GM19328 (cell line): ENCODE data around the gene EPHA1.
"Not testable (repeated sequence)": the region's sequence is repeated elsewhere in the genome, so short reads cannot be mapped to it uniquely, and the experiment has no call there.

Experiments
- ATAC-seq: cut with Tn5 transposase; IDR thresholded peaks from one replicate; pipeline ENCODE4 v1.9.1; 2021; ENCODE audit warnings: mild to moderate bottlenecking, moderate library complexity; ENCODE audit not compliant: unreplicated experiment

The EPHA1 gene

GRCh38 chr7:143433759-143434158, 25.1 kb upstream of the EPHA1 start:
- ATAC-seq, result no peak

GRCh38 chr7:143431109-143431508, 22.5 kb upstream of the EPHA1 start:
- no peak for ATAC-seq

DNA sequence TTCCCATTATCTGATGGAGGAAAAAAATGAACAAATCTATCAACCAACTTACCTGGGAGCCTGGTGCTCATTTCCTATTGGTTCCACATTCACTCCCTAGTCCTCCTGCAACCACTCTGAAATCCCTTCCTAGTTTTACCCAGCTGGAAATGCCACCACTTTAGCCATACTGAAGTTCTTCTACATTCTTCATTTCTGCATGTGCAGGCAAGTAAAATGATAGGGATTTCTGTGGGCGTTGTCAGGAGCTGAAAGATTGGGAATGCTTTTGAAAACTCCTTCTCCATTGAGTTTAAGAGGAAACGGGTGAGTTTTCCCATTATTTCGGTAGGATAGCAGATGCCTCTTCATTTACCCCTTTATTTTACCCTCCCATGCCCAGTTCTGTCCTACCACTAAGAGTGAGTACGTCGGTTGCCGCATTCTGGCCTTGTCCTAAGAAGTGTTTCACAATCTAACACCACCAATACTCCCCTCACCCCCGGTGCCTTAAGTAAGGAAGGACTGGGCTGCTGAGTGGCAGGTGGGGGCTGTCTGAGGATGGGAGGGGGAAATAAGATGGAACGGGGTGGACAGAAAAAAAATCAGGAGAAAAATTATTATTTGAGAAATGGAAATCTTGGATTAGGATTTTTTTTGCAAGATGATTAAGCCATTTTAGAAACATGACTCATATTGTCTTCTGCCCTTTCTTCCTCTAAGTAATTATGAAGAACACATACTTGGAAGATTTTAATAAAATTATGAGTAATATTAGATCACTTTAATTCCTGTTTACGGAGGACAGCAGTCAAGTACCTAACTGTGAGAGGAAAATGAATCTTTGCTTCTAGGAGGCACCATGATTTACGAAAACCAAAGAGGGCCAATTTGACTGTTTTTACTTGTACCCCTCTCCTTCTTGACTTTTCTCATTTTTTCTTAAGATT, 21.4 kb upstream of the EPHA1 start:
- ATAC-seq, result no peak

- ATAC-seq, result no peak
Measured at GRCh38 chr7:143426479-143427142, 18.0 kb upstream of the EPHA1 start.

- not testable (repeated sequence) for ATAC-seq
Measured at GRCh38 chr7:143424476-143424875, 15.8 kb upstream of the EPHA1 start.

DNA sequence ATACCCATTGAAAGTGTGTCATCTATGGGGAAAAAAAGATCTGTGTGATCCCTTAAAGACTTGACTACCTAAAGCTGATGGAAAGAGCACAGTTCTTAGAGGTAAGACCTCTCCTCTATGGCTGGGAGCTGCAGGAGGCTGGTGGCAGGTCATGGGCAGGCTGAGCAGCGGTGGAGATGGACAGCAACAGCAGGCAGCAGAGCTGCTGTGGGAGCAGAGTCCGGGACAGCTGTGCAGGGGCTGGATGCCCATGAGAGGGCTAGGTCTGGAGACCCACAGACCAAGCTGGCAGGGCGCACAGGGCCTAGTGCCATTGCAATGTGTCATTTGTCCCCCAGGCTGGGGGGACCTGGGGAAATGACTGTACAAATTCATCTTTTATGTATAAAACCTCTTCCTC, 13.4 kb upstream of the EPHA1 start:
- ATAC-seq, result no peak

- ATAC-seq, result not testable (repeated sequence)
Measured at GRCh38 chr7:143420624-143421023, 12.0 kb upstream of the EPHA1 start.

GRCh38 chr7:143419880-143420279, 11.2 kb upstream of the EPHA1 start:
- ATAC-seq, result no peak

GRCh38 chr7:143418681-143419458, 10.2 kb upstream of the EPHA1 start:
- no peak for ATAC-seq

- ATAC-seq, result no peak
Measured at GRCh38 chr7:143417734-143418383, 9.2 kb upstream of the EPHA1 start.

- no peak for ATAC-seq
Measured at GRCh38 chr7:143416565-143417149, 8.0 kb upstream of the EPHA1 start.

- ATAC-seq, result no peak
Measured at GRCh38 chr7:143415742-143416397, 7.2 kb upstream of the EPHA1 start.

- ATAC-seq, result not testable (repeated sequence)
Measured at GRCh38 chr7:143415209-143415608, 6.6 kb upstream of the EPHA1 start.

GRCh38 chr7:143413123-143413522, 4.5 kb upstream of the EPHA1 start:
- no peak for ATAC-seq

DNA sequence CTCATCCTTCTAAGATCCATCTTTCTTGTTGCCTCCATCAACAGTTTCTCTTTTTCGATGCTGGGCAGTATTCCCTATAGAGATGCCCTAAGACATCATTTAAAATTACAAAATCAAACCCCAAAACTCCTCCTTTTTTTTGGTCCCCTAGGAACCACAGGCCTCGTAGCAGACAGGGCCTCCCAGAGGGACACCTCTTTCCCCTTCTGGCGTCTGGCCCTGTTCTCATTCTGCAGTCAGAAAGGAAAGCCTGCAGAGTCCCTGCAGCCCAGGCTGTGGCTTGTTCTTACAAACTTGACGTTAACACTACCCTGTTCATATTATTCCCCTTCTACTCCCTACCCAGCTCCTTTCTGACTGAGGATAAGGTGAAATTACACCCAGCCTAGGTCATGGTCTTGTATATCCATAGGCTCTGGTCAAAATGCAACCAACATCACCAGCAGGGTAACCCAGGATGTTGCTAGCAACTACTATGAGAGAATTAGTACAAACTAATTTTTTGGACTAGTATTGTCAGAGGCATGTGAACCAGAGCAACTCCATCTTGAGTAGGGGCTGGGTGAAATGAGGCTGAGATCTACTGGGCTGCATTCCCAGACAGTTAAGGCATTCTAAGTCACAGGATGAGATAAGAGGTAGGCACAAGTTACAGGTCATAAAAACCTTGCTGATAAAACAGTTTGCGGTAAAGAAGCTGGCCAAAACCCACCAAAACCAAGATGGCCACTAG, 3.5 kb upstream of the EPHA1 start:
- ATAC-seq, result no peak

DNA sequence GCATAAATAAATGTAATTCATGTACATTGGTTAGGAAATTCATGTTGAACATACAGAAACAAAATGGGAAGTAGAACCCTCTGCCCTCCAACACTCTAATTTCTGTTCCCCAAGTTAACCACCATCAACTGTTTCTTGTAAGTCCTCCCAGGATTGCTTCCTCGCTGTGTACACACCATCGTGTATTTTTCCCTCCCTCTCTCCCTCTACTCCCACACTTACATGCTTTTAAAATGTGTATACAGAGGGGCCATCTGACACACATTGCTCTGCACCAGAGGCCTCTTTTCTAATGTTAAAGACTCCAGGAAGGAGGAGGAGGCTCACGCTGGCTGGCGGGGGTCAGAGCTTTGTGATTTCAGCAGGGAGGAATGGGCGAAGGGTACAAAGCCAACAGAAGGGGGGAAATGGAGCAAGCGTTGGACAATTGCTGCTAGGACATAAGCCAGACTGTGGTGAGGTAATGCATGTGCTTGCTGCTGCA, 1.9 kb upstream of the EPHA1 start:
- ATAC-seq, result no peak

DNA sequence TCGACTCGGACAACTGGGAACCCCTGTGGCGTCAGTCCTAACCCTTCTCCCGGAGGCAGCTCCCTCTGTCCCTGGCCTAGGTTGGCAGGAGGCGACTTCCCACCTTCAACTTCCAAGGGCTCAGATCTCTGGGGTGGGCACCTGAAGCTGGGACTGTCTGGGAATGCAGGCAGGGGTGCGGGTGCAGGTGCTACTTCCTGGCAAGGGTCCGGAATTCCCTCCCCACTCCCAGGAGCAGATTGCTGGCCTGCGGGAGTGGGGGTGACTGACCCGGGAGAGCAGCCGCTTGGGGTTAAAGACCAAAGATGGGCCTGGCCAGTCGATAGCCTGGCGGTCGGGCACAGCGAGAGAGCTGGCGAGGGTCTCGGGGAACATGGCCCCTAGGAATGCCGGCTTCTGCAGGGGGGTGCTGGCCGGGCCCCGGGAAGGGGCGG, 387 bp downstream of the EPHA1 start:
- no peak for ATAC-seq

DNA sequence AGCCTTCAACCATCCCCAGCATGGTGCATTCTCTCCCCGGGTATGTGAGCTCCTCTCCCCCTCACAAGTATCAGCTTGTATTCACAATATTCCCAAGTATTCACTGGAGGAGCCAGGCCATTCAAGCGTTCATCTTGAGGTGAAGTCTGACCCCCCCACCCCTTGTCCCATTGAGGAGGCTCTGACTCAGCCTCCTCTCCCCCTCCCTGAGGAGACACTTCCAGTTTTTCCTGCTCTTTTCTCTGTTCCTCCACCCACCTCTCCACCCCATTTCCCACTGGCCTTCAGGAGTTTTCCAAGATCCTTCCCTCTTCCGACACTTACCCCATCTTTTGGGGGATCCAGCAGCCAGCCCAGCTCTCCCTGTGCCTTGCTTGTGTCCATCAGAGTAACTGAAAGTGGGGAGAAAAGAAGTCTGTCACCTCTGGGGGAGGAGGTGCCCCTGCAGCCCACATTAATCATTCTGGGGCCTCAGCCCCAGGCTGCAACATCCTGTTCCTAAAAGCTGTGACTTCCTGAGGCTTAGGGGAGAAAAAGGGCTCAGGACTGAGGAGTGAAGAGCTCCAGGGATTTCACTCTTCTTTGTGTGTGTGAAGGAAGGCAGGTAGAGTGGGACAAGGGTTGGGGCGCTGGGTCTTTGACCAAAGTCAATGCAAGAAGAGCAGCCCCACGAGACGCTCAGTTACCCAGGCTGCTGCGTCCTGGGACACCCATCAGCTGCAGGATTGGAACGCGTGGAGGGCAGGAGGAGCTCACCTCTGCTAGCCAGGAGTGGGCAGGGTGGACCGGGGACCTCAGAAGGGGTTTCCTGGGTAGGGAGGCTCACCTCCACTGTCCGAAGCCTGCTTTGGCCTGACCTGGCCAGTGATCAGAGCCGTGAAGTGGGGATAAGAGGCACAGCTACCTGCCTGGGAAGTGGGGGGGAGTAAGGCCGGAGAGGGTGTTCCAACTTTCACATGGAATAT, 1.1 kb downstream of the EPHA1 start:
- ATAC-seq, result no peak
